Tibial nerve (tissue), 4 donors: ENCODE results near the gene SPATA7.

Source experiments
- EP300 ChIP-seq, 2 donors: sonication (generic); formaldehyde crosslinking; IDR thresholded peaks; one replicate each; pipeline ENCODE4 v1.6.1; 2017; ENCODE audit warnings: antibody characterized with exemption in 2 of 2, mild to moderate bottlenecking in 1 of 2
- TF ChIP-seq, protein P1 (sequence below), 5 experiments: fragments of 200-600 bp in 3 of 5; fragments of 450-650 bp in 2 of 5; sonication (generic) in 3 of 5; IDR thresholded peaks; one replicate each; pipeline ENCODE4 v1.5.1; 2016 to 2019; ENCODE audit warnings: antibody characterized with exemption in 5 of 5, mild to moderate bottlenecking in 3 of 5, moderate library complexity in 2 of 5

DNA sequence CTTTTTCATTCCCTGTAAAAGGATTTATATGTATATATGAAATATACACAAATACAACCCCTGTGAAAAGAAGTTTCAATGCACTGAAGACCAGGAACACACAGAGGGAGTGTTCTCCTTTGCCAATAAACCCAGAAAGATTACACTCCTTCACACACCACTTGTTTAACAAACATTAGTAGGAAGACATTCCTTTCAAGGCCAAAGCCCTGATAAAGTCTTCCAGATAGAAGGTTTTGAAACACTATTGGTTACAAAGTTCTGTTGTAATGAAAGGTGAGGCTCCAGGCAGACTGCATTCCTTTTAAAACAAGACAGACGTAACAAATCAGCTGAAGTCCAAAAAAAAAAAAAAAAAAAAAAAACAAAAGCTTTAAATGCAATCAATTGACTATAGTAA lies 88.3 kb downstream of the SPATA7 start:
- TF ChIP-seq, protein P1, sequence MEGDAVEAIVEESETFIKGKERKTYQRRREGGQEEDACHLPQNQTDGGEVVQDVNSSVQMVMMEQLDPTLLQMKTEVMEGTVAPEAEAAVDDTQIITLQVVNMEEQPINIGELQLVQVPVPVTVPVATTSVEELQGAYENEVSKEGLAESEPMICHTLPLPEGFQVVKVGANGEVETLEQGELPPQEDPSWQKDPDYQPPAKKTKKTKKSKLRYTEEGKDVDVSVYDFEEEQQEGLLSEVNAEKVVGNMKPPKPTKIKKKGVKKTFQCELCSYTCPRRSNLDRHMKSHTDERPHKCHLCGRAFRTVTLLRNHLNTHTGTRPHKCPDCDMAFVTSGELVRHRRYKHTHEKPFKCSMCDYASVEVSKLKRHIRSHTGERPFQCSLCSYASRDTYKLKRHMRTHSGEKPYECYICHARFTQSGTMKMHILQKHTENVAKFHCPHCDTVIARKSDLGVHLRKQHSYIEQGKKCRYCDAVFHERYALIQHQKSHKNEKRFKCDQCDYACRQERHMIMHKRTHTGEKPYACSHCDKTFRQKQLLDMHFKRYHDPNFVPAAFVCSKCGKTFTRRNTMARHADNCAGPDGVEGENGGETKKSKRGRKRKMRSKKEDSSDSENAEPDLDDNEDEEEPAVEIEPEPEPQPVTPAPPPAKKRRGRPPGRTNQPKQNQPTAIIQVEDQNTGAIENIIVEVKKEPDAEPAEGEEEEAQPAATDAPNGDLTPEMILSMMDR (IDR thresholded peaks at IDR 0.05), result no peak
- no peak for TF ChIP-seq EP300 (IDR thresholded peaks at IDR 0.05)
